GM21360 (cell line): ENCODE measurements around the gene KIF26B.

Source experiments
- ATAC-seq: cut with Tn5 transposase; IDR thresholded peaks from one replicate; pipeline ENCODE4 v1.9.1; 2021; ENCODE audit warnings: mild to moderate bottlenecking, moderate library complexity; ENCODE audit not compliant: unreplicated experiment

KIF26B gene

DNA sequence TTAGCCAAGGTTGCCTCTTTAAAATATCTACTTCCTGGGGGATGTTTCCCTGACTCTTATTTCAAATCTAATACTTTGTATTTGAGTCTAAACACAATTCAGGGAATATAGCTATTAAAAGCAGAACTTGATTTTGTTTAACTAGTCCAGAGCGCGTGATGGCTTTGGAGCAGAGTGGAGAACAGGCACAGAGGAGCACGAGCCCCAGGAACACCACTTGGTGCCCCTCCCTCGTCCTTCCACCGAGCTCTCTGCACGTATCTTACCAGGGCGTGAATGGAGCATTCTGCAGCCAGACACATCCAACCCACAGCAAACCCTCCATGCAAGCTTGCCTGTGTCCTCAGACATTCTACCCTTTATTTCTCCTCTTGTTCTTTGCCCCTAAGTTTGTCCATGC lies 14.1 kb downstream of the KIF26B start:
- ATAC-seq: no peak

DNA sequence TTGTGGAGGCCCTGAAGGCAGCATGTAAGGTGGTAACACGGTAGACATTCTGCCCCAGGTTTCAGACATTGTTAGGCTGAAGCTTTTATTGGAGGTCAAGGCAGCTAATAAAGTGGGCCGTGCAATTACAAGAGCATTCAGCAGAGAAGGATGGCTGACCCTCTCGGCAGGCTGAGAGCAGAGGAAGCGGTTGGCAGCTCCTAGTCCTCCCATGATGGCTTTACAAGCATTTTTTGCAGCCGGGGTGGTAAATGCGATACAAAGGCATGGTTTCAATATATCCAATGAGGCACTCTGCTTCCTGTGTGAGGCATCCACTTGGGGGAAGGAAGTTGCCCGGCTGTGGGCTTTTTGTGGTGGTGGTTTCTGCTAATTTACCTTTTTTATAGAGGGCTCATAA lies 14.6 kb downstream of the KIF26B start:
- ATAC-seq: no peak

DNA sequence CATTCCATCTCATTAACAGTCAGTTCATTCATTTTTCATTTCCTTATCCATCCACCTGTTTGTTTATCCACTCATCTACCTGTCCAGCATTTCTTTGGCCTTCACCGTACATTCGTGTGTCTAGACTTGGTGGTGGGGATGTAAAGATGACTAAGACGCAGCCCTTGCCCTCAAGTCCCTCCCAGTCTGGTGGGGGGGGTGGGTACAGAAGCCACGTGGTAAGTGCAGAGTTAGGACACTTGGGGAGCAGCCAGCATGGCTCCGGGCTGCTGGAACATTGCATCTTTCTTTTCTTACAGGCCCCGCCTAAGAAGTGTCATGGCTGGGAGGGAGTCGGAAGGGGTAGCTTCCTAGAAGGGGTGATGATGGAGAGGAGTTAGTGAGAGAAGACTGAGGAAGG lies 17.2 kb downstream of the KIF26B start:
- ATAC-seq: no peak

DNA sequence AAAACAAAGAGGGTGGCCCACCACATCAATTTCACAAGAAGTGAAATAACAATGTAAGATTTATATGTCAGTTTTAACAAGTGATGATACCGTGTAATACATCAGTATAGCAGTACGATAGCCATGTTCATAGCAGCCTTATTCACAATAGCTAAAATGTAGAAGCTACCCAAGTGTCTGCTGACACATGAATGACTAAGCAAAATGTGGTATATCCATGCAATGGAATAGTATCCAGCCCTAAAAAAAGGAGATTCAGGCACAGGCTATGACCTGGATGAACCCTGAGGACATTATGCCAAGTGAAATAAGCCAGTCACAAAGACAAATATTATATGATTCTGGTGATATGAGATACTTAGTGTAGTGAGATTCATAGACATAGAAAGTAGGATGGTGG lies 18.0 kb downstream of the KIF26B start:
- ATAC-seq: no peak

DNA sequence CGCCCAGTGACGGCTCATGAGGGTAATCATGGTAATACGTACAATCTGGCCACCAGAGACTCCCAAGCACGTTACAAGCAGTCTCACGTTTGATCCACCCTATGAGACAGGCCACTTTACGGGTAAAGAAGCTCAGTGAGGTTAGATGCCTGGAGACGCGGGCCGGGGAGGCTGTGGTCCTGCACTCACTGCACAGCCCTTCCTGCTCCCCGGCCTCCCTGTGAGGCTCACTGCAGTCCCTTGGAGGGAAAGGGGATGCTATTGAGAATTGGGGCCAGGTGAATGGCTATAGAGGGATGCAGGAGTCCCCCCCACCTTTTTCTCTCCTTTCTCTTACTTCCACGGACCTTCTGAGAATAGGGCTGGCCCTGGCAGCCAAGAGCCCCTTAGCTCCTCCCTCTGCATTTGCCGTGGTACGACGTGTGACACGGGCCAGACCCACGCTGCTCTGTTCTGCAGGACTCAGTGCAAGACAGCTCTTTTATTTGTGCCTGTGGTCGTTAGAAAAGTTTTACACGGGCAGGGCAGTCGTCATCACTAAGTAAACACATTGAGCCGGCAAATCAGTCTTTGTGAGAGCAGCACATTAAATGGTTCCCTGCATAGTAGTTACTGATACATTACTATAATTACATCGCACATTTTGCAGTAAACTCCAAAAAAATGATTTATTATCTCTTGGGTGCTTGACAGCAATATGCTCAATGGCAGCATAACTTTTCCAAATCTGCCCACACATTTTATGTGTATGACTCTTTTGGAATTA lies 18.8 kb downstream of the KIF26B start:
- ATAC-seq: no peak

DNA sequence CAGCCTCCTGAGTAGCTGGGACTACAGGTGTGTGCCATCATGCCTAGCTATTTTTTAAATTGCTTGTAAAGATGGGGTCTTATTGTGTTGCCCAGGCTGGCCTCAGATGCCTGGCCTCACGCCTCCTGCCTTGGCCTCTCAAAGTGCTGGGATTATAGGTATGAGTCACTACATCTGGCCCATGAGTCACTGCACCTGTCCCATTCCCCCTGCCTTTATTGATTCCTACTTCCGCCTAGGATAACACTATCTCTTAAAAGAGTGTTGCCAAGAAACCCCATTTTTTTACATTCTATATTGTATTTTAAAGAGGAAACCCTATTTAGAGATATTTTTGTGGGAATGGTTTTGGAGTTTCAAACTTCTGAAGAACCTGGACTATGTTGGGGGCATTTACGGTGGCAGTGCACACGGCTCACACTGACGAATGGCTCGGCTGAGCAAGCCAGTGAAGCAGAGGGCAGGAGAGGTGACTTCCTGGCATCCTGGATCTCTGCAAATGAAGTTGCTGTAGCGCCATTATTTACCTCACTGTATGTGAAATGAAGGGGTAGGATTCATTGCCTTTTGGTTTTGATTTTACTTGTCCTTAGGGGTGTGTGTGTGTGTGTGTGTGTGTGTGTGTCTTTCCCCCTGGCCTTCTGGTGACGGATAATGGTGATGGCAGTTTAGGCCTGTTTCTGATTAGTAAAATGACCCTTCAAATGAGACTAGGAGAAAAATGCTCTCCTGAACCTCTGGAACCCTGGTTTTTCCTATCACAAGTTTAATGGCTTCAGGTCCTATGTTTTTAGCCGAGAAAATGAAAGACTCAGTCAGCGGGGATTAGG lies 22.5 kb downstream of the KIF26B start:
- no peak for ATAC-seq

DNA sequence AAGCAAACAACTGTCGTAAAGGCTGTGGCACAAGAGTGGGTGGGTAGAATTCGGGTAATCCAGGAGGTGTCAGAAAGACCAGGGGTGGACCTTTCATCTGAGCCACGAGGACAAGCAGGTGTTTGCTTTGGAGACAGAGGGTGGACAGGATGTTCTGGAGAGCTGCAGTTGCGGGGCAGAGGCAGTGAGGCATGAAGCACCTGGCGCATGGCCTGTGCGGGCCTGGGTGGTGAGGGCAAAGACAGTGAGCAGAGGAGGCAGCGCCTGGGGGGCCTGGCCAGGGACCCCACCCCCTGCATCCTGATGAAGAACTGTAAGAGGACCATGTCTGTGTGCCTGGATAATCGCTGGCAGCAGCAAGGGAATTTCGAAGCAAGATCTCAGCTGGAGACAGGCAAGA lies 24.9 kb downstream of the KIF26B start:
- ATAC-seq: no peak

DNA sequence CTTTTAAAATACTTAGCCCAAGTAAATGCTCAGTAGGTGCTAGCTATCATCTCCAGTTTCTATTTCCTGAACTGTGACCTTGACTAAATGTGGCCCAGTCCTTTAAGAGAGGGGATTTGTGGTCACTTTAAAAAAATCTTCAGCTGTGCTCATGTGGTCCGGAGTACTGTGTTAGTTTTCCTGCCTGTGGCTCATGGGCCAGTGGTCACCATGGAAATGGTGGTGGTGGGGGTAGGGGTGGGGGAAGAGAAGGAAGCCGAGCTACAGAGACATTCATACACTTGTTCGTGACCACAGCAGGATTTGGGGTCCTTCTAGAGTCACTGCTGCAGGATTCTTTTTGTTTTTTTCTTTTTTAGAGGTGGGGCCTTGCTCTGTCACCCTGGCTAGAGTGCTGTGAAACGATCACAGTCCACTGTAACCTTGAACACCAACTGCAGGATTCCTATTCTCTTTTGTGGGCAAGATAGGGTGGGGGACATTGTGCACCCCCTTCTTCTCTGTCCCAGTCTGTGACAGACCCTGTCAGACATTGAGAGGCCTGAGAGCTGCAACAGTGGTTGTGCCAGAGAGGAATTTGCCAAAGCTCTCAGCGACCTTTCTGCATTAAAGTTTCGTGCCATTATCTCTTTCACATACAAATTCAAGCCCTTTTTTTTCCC lies 25.8 kb downstream of the KIF26B start:
- ATAC-seq: no peak

DNA sequence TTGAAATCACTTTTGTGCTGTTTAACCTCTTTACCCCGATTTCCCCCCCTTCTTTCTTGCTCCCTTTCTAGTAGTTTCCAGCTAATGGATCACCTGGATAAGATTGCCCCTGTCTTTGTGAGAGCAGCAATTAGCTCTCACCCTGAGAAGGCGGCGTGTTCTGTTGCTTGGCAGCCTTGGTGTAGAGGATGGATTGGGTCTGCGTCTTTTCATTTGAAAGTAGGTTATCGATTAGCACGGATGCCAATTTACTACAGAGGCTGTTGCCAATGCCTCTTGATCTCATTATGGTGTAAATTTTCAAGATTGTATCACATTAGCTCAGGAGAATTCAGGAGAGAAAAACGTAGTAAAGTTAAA lies 26.4 kb downstream of the KIF26B start:
- no peak for ATAC-seq

DNA sequence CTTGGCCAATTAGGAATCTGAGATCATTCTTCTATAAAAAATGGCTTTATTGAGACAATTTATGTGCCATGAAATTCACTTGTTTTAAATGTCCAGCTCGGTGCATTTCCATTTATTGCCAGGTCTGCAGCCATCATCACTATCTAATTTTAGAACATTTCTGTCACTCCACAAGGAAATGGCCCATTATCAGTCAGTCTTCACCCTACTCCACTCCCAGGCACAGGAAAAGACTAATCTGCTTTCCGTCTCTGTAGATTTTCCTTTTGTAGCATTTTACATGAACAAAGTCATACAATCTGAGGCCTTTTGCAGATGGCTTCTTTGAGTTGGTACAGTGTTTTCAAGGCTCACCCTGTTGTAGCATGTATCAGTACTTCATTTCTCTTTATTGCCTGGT lies 27.2 kb downstream of the KIF26B start:
- ATAC-seq: no peak

DNA sequence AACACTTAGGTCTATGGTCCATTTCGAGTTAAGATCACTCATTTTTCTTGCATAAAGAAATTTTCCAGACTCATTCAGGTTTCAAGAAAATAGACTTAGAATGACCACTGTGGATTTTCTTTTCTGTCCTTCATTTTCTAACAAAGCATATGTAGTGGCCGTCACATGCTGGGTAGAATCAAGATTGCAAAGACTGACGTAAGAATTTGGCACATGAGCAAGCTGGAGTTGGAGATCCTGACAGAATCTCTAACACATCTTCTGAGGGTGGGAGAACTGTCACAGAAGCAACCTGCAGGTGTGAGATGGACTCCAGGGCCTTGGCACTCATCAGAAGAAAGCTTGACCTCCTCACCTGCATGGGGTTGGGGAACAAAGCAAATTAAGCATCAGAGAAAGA lies 28.6 kb downstream of the KIF26B start:
- ATAC-seq: no peak

DNA sequence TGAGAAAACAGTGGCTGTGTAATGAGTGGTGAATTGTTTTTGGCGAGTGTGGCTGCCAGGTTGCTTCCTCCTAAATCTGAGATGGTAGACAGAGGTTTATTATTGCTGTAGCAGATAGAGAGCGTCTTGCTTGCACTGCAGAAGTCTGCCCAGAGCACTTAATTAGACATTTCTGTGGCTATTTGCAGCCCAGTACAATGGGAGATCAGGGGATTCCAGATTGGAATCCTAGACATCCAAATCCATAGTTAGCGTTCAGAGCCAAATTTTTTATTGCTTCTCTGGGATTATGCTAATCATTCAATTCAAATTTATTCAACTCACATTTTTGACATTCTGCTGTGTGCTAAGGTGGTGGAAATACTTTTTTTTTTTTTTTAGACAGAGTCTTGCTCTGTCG lies 30.0 kb downstream of the KIF26B start:
- no peak for ATAC-seq

DNA sequence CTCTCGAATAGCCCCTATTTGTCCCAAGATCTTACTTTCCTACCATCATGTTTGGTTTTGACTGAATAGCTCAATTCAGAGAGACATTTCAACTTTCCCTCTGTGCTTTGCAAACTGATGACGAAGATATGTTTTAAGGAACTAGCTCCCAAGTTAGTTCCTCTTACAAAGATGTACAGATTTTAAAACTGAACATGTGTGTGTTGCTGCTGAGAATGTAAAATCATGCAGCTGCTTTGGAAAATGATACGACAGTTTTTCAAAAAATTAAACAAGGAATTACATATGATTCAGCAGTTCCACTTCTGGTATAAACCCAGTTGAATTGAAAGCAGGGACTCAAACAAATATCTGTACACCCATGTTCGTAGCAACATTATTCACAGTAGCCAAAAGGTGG lies 33.6 kb downstream of the KIF26B start:
- no peak for ATAC-seq

DNA sequence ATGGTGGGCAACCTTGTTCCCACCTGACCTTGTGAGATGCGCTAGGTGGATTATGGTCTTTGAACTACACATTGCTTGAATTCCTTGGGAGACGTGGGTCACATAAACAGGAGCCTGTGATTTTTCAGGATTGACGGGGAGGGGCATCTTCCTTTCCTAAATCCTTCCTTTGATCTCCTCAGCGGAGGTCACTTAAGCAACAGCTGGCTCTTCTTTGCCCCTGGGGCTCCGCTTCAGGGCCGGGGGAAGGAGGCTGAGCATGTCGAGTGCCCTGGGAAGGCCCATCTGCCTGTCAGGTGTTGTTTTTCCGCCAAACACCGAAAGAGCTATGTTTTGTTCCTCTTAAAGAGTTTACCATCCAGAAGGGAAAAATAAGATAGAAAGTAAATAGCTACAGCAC lies 40.6 kb downstream of the KIF26B start:
- ATAC-seq: no peak

DNA sequence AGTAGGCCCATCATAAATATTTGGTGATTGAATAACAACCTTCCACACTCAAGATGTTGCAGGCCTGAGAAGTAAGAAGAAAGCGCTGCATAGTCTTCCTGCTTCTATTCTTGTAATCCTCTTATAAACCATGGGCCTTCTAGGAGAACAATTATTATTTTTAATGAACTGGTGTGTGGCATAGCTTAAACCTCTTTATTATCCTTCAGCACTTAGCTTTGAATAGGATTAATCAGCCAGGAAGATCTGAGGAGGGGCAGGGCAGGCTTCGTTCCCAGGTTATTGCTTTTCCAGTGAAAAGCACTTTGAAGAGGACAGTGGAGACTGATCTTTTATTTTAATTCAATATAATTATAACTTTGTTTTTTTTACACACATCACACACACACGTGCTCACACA lies 42.3 kb downstream of the KIF26B start:
- ATAC-seq: no peak

DNA sequence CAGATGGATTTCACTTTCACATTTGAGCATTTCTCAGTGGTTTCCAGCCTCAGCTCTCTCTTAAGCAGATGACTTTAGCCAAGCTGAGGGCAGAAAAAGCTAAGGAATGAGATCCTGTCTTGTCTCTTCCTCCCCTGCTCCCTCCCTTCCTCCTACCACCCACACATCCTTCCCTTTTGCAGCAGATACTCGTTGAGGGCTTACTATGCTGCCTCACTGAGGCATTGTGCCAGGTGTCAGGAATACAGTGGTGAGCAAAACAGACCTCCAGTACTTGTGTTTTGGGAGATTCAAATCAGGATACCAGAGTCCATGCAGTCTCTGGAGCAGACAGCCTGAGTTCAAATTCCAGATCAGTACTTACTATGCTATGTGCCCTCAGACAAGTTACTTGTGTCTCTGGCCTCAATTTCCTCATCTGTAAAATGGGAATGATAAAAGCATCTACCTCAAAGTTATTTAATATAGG lies 43.2 kb downstream of the KIF26B start:
- ATAC-seq: no peak

DNA sequence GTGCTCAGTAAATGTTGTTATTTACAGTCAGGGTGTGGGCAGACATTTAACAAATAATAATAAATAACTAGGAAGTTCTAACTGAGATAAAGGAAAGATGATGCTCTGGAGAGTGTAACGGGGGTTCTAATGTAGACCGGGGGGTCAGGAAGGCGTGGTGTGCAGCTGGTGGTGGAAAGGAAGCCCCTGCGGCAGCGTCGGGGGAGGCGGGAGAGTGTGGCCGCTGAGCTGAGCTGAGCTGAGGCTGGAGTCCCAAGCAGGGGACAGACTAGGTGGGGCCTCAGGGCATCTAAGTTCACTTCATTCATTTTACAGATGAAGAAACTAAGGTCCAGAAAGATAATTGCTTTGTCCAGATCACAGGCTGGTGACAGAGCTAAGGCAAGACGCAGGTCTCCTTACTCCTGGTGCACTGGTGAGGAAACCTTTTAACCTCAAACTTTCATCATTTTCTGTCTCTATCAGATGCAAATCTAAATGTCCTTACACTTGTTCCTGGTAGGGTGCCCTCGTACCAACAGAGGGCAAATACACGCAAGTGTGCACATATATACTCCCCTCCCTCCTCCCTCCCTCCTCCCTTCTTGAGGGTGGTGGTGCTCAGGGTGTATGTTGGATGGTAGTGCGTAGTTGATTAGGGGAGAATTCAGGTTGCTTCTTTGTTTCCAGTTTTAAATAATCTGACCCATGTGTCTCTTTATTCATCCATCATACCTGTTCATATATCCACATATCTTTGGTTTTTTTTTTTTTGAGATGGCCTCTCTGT lies 44.1 kb downstream of the KIF26B start:
- ATAC-seq: no peak

DNA sequence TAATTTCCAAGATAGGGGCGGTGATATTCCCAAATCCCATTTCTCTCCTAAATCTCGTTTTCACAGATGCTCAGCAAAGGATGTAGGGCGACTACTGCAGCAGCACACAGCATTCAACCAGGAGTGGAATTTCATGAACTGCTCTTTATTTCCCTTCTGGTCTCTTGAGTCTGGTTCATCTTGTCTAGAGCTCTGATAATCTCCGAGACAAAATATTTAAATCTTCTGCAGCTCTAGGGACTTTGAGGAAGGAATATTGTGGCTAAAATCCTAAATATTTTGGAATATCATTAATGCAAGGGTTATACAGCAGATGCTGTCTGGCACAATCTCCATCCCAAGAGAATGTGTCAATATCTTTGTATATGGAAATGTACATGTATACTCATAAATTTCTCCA lies 45.4 kb downstream of the KIF26B start:
- ATAC-seq: no peak

DNA sequence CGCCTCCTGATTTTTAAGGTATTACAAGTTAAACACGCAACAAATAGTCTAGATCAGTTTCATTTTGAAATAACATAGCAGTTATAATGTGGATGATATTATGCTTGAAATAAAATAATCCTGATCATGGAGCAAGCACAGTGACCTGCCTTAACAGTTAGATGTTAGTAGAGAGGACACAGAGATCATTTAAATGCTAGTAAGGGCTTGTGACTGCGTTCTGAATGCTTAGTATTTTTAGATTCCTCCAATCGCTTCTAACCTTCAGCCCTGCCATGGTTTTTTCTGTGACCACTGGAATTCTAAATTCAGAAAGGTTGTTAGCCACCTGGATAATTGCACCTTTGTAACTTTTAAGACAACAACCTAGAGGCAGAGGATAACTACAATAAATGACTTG lies 46.4 kb downstream of the KIF26B start:
- no peak for ATAC-seq

DNA sequence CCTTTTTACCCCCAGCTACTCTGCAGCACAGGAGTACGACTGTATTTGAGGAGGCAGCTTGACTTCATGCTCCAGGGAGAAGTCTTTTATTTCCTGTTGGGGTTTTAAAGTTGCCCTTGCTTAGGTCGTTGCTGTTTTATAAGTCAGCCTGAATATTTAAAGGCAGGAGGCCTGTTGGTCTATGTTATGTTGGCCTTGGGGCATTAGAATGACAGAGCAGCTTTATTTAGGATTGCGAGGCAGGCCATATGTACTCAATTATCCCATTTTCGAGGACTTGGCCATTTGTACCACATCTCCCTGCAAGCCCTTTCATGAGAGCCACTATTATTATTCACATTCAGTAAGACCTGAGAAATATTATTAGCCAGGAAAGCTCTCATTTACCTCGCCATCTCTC lies 47.0 kb downstream of the KIF26B start:
- ATAC-seq: no peak

DNA sequence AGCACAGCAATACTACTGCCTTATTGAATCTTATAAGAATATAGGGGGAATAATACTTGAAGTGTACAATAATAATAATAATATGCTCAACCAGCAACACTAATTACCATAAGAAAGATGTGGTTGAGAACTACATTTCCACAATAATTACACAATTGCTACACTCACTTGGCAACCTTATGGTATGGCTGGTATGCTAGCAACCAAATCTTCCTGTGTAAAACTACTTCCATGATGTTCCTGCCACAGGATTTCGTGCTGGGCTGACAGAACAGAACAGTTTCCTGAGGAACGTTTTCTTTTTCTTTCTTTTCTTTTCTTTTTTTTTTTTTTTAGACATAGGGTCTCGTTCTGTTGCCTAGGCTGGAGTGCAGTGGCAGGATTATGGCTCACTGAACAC lies 50.6 kb downstream of the KIF26B start:
- no peak for ATAC-seq
